ENCODE results near the gene LRRC63.

The LRRC63 gene

DNA sequence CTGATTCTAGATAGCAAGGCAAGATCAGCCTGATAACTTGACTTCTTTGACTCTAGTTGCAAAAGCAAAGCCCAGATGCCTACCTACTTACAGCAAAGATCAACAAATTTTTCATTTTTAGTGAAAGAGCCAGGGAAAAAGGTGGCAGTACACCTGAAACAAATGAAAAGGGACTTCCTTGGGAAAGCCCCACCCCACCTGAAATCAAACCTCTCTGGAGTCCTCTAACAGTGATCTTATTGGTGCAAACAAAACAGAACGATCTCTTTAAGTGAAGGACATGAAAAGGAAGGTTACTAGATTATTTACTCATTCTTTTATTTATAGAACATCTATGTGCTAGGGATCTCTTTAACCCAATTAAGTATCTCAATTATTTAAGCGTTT lies 29.2 kb upstream of the LRRC63 start:
- FAIRE-seq (no peak), DNase-seq (ENCODE audit: insufficient read length) (no peak)
- TF ChIP-seq POLR2AphosphoS5 (IDR thresholded peaks at IDR 0.05; ENCODE audit: low read depth, low read length) (no peak), TAF1 (IDR thresholded peaks at IDR 0.05; ENCODE audit: borderline replicate concordance, low read depth, low read length) (no peak)

- DNase-seq (ENCODE audit: insufficient read length): no peak
- FAIRE-seq: peak; percentile 91
- TF ChIP-seq POLR2A (IDR thresholded peaks at IDR 0.05; ENCODE audit: low read depth, low read length) (peak; percentile 67), TAF1 (IDR thresholded peaks at IDR 0.05; ENCODE audit: borderline replicate concordance, low read depth, low read length) (no peak; the same call in 1 of the 2 replicates), POLR2AphosphoS5 (IDR thresholded peaks at IDR 0.05; ENCODE audit: low read depth, low read length) (peak; percentile 12; the same call in 1 of the 2 replicates)
Observed at GRCh38 chr13:46183018-46183946, 28.4 kb upstream of the LRRC63 start.

- TF ChIP-seq POLR2A (IDR thresholded peaks at IDR 0.05; ENCODE audit: low read depth, low read length) (no peak), POLR2AphosphoS5 (IDR thresholded peaks at IDR 0.05; ENCODE audit: low read depth, low read length) (no peak), TAF1 (IDR thresholded peaks at IDR 0.05; ENCODE audit: borderline replicate concordance, low read depth, low read length) (no peak)
- DNase-seq (ENCODE audit: insufficient read length): no peak
- peak; percentile 96 for FAIRE-seq
Observed at GRCh38 chr13:46184277-46184699, 27.4 kb upstream of the LRRC63 start.

DNA sequence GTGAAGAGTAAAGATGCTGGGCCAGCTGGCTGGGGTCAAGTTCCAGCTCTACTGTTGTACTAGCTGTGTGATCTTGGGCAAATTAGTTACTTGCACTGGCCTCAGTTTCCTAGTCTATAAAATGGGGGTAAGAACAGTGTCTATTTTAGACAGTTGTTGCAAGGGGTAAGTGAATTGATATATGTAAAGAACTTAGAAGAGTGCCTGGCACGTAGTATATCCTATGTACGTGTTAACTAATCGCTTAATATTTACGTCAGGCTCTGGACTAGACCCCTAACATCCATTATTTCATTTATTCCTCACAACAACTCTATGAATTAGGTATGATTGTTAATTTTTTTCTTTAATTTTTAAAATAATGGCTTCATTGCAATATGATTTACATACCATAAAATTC lies 26.1 kb upstream of the LRRC63 start:
- no peak for FAIRE-seq
- no peak for TF ChIP-seq POLR2A (IDR thresholded peaks at IDR 0.05; ENCODE audit: low read depth, low read length)
- TF ChIP-seq TAF1 (IDR thresholded peaks at IDR 0.05; ENCODE audit: borderline replicate concordance, low read depth, low read length): no peak
- no peak for TF ChIP-seq POLR2AphosphoS5 (IDR thresholded peaks at IDR 0.05; ENCODE audit: low read depth, low read length)
- DNase-seq (ENCODE audit: insufficient read length): no peak

DNA sequence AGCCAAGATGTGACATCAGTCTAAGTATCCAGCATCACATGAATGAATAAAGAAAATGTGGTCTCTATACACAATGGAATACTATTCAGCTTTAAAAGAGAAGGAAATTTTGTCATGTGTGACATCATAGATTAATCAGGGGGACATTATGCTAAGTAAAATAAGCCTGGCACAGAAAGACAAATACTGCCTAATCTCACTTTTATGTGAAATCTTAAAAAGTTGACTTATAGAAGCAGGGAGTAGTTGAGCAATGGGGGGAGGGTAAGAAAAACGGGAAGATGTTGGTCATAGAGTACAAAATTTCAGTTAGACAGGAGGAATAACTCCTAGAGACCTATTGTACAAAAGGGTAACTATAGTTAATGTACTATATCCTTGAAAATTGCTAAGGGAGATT lies 19.3 kb upstream of the LRRC63 start:
- FAIRE-seq (no peak), DNase-seq (ENCODE audit: insufficient read length) (no peak)
- no peak for TF ChIP-seq POLR2A (IDR thresholded peaks at IDR 0.05; ENCODE audit: low read depth, low read length)
- TF ChIP-seq TAF1 (IDR thresholded peaks at IDR 0.05; ENCODE audit: borderline replicate concordance, low read depth, low read length): no peak
- TF ChIP-seq POLR2AphosphoS5 (IDR thresholded peaks at IDR 0.05; ENCODE audit: low read depth, low read length): no peak

DNA sequence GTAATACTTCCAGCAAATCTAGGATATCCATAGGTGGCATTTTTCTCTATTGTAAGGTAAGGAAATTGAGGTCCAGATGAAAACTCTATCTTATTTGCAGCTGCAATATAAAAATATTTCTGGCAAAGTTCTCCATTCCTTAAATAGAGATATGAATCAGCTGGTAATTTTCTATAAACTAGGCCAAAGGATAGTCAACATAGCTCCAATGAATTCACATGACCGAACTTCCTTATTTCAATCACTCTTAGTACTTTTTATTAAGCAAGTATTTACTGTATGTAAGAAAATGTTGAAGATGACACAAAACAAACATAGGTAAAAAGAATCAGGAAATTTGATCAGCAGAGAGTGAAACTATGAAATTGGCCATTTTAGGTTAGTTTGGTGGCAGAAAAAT lies 16.7 kb upstream of the LRRC63 start:
- no peak for FAIRE-seq
- DNase-seq (ENCODE audit: insufficient read length): no peak
- TF ChIP-seq TAF1 (IDR thresholded peaks at IDR 0.05; ENCODE audit: borderline replicate concordance, low read depth, low read length): no peak
- no peak for TF ChIP-seq POLR2A (IDR thresholded peaks at IDR 0.05; ENCODE audit: low read depth, low read length)
- no peak for TF ChIP-seq POLR2AphosphoS5 (IDR thresholded peaks at IDR 0.05; ENCODE audit: low read depth, low read length)

- FAIRE-seq: peak; percentile 27
- DNase-seq (ENCODE audit: insufficient read length): no peak
- TF ChIP-seq POLR2A (IDR thresholded peaks at IDR 0.05; ENCODE audit: low read depth, low read length) (no peak), TAF1 (IDR thresholded peaks at IDR 0.05; ENCODE audit: borderline replicate concordance, low read depth, low read length) (no peak), POLR2AphosphoS5 (IDR thresholded peaks at IDR 0.05; ENCODE audit: low read depth, low read length) (no peak)
Observed at GRCh38 chr13:46197299-46198048, 14.3 kb upstream of the LRRC63 start.

GRCh38 chr13:46198696-46199193 lies 13.0 kb upstream of the LRRC63 start:
- FAIRE-seq (no peak), DNase-seq (ENCODE audit: insufficient read length) (no peak)
- TF ChIP-seq POLR2AphosphoS5 (IDR thresholded peaks at IDR 0.05; ENCODE audit: low read depth, low read length) (no peak), TAF1 (IDR thresholded peaks at IDR 0.05; ENCODE audit: borderline replicate concordance, low read depth, low read length) (no peak), POLR2A (IDR thresholded peaks at IDR 0.05; ENCODE audit: low read depth, low read length) (no peak)

DNA sequence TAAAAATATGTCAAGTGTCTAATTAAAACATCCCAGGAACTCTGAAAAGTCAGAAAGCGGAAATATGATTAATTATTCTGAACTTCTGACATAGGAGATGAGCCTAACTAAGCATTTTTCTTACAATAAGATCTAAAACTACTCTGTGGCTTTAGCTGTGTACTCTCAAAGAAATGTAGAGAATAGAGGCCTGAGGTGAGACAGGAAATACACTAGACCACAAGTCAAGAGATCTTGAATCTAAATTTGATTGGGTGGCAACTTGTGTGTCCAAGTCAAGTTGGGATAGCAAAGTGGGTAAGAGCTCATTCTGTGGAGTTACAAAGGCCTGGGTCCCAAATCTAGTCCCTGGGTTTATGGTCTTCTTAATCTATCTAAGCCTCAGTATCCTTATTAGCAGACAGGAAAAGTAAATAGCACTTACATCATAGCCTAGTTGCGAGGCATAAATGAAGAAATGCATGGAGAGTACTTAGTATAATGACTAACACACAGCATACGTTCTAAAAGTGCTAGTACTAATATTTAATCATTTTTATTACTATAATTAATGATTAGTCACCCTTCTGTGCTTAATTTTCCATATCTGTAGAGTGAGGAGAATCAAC lies 9.4 kb upstream of the LRRC63 start:
- no peak for TF ChIP-seq POLR2A (IDR thresholded peaks at IDR 0.05; ENCODE audit: low read depth, low read length)
- no peak for TF ChIP-seq POLR2AphosphoS5 (IDR thresholded peaks at IDR 0.05; ENCODE audit: low read depth, low read length)
- TF ChIP-seq TAF1 (IDR thresholded peaks at IDR 0.05; ENCODE audit: borderline replicate concordance, low read depth, low read length): no peak
- FAIRE-seq (peak; percentile 57), DNase-seq (ENCODE audit: insufficient read length) (no peak)

DNA sequence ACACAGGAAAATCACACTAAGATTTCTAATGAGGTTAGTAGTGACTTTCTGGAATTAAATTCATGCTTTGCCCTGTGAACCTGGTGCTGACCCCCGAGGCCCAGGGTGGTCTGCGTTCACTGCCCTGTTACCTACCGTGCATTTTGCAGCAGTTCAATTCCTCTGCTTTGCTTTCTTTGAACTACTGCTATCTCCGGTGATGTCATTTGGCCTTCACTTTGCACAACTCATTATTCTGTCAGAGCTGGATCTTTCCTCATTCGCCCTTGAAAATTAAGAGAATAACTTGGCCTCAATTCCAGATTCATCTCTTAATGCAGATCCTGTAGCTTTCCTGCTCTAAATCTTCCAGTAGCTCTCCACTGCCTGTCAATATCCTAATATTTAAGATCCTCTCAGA lies 8.8 kb upstream of the LRRC63 start:
- no peak for DNase-seq (ENCODE audit: insufficient read length)
- TF ChIP-seq POLR2AphosphoS5 (IDR thresholded peaks at IDR 0.05; ENCODE audit: low read depth, low read length) (no peak), POLR2A (IDR thresholded peaks at IDR 0.05; ENCODE audit: low read depth, low read length) (no peak)
- no peak for FAIRE-seq

GRCh38 chr13:46206143-46206542 lies 5.6 kb upstream of the LRRC63 start:
- FAIRE-seq (no peak), DNase-seq (ENCODE audit: insufficient read length) (no peak)
- TF ChIP-seq TAF1 (IDR thresholded peaks at IDR 0.05; ENCODE audit: borderline replicate concordance, low read depth, low read length) (no peak), POLR2AphosphoS5 (IDR thresholded peaks at IDR 0.05; ENCODE audit: low read depth, low read length) (no peak), POLR2A (IDR thresholded peaks at IDR 0.05; ENCODE audit: low read depth, low read length) (no peak)

All from GM12892 (cell line).